K562 (cell line): Measurements from ENCODE around the gene SLC43A1. TPM values are rescaled to one million over a fixed set of nuclear protein-coding genes. Genes with fewer than 3 reads are reported as not detected.

Source experiments
- CREM ChIP-seq: IDR thresholded peaks from 2 replicates; pipeline ENCODE4 v1.6.1; 2014; ENCODE audit warnings: antibody characterized with exemption, low read depth
- DACH1 ChIP-seq: fragments of 450-650 bp; IDR thresholded peaks from 2 replicates; pipeline ENCODE4 v1.6.1; 2018; ENCODE audit not compliant: partially characterized antibody
- FOSL1 ChIP-seq: fragments of 200-800 bp; sonication (Bioruptor generic); conservative IDR thresholded peaks from 2 replicates; pipeline ENCODE4 v1.6.1; 2016; ENCODE audit warnings: missing genetic modification characterization, missing compliant biosample characterization
- KDM1A ChIP-seq, 2 experiments: fragments of 450-650 bp; IDR thresholded peaks; 2 replicates each; pipeline ENCODE4 v1.6.1; 2016; ENCODE audit warnings: mild to moderate bottlenecking in 2 of 2
- KLF16 ChIP-seq: IDR thresholded peaks from 2 replicates; pipeline ENCODE4 v1.6.1; 2016; ENCODE audit warnings: antibody characterized with exemption
- MXI1 ChIP-seq: IDR thresholded peaks from 2 replicates; pipeline ENCODE4 v1.6.1; 2011; ENCODE audit warnings: low read depth, mild to moderate bottlenecking, improper control_type of control experiment, low read length
- RBM25 ChIP-seq: fragments of 200-400 bp; formaldehyde crosslinking; IDR thresholded peaks from 2 replicates; pipeline ENCODE4 v1.6.1; 2018; ENCODE audit warnings: low read length, low read depth, moderate library complexity; ENCODE audit not compliant: severe bottlenecking
- SMARCE1 ChIP-seq: fragments of 450-650 bp; IDR thresholded peaks from 2 replicates; pipeline ENCODE4 v1.7.1; 2016; ENCODE audit warnings: mild to moderate bottlenecking
- TAL1 ChIP-seq: fragments of 450-650 bp; IDR thresholded peaks from 2 replicates; pipeline ENCODE4 v1.6.1; 2016; ENCODE audit warnings: mild to moderate bottlenecking
- TCF3 ChIP-seq: sonication (generic); formaldehyde crosslinking; IDR thresholded peaks from 2 replicates; pipeline ENCODE4 v1.4.0; 2020; ENCODE audit warnings: mild to moderate bottlenecking, missing genetic modification reagents
- TEAD4 ChIP-seq, 2 experiments: sonication (generic) in 1 of 2; formaldehyde crosslinking in 1 of 2; IDR thresholded peaks; 2 replicates each; pipeline versions ENCODE4 v1.6.1 to v1.8.0; 2012 to 2022; ENCODE audit warnings: borderline replicate concordance in 1 of 2, inconsistent platforms in 1 of 2, low read length in 1 of 2, mild to moderate bottlenecking in 1 of 2, missing genetic modification reagents in 1 of 2
- ZNF121 ChIP-seq: sonication (generic); formaldehyde crosslinking; conservative IDR thresholded peaks from 2 replicates; pipeline ENCODE4 v1.8.0; 2022; ENCODE audit warnings: missing genetic modification reagents
- polyA plus RNA-seq, 8 experiments: library from polyadenylated mRNA; depleted of rRNA in 4 of 8; stranded (reverse) in 5 of 8; unstranded in 3 of 8; fragments of >200 nt; fragmentation: Nextera tagmentation in 2 of 8; fragmentation: Illumina TruSeq in 1 of 8; extraction: Ambion mirVana in 2 of 8; extraction: Trizol in 1 of 8; gene quantifications; 2 replicates each; pipeline versions ENCODE4 v1.2.1 to v1.2.3, GENCODE V29; 2011 to 2014; ENCODE audit warnings: inconsistent platforms in 1 of 8, missing spikeins in 1 of 8
- total RNA-seq, 7 experiments: library from RNA; depleted of rRNA in 6 of 7; stranded (reverse); fragments of >200 nt in 6 of 7; fragmentation: Illumina TruSeq in 2 of 7; extraction: Trizol in 2 of 7; gene quantifications; 2 replicates each; pipeline versions ENCODE4 v1.2.1 to v1.2.3, GENCODE V29; 2011 to 2021; ENCODE audit warnings: low replicate concordance in 1 of 7
- TF ChIP-seq, protein P1 (sequence below), 2 experiments: fragments of 450-650 bp in 1 of 2; sonication (generic) in 1 of 2; formaldehyde crosslinking in 1 of 2; IDR thresholded peaks in 1 of 2; conservative IDR thresholded peaks in 1 of 2; 2 replicates each; pipeline versions ENCODE4 v1.6.1 to v1.8.1; 2016 to 2023; ENCODE audit warnings: mild to moderate bottlenecking in 2 of 2, moderate library complexity in 2 of 2, inconsistent platforms in 1 of 2, missing genetic modification reagents in 1 of 2
- TF ChIP-seq, protein P2 (sequence below): sonication (generic); formaldehyde crosslinking; IDR thresholded peaks from 2 replicates; pipeline ENCODE4 v1.8.0; 2023; ENCODE audit warnings: mild to moderate bottlenecking, missing genetic modification reagents
- TF ChIP-seq, protein P3 (sequence below): sonication (generic); IDR thresholded peaks from 2 replicates; pipeline ENCODE4 v1.6.1; 2016
- TF ChIP-seq, protein P4 (sequence below): fragments of 450-650 bp; IDR thresholded peaks from 2 replicates; pipeline ENCODE4 v1.6.1; 2016

SLC43A1 gene
- total and polyA plus RNA-seq, 9 of the 15 experiments (the other 6 are each of a cell fraction or from before 2014, with no cell fraction given), result 2.6 to 41.8 (median 24.6) TPM

DNA sequence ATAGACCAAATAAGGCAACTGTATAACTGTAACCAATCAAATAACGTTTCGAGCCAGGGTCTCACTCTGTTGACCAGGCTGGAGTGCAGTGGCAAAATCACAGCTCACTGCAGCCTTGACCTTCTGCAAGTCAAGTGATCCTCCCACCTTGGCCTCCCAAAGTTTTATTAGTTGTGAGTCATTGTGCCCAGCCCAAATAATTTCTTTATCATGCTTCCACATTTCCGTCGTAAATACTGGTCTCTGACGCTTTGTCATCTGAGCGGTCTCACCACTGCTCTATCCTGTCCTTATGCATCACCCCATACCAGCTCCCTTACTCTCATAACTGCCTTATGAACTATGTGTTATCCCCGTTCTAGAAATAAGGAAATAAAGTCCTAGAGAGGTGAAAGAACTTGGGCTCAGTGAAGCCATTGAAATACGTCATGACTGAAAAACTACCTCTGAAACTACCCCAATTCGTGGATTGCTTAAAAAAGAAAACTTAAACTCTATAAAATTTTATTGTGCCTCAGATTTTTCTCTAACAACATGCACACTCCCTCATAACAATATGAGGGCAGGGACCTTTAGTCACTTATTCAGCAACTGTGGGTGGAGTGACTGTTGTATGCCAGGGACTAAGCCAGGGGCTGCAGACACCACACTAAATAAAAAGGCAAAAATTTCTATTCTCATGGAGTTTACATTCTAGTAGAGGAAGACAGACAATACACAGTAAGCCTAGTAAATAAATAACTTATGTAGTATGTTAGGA, 71.0 kb downstream of the SLC43A1 start (continued):
- TF ChIP-seq MXI1 (no peak), TCF3 (CRISPR knock-in tag) (peak; percentile 48; the same call in 1 of the 2 replicates), CREM (0 out of 2 replicates have a peak, but pooled peaks have one; percentile 29), FOSL1 (tag) (peak; percentile 81), RBM25 (peak; percentile 33), ZNF121 (CRISPR knock-in tag) (peak; percentile 29), TEAD4 (IDR thresholded peaks at IDR 0.05; ENCODE audit: low read length) (peak; percentile 58; the same call in 1 of the 2 replicates), TEAD4 (CRISPR knock-in tag; IDR thresholded peaks at IDR 0.05; ENCODE audit: borderline replicate concordance) (no peak), KDM1A (IDR thresholded peaks at IDR 0.05) (peak; percentile 89 to 92), KLF16 (0 out of 2 replicates have a peak, but pooled peaks have one; percentile 13), TAL1 (peak; percentile 14; the same call in 1 of the 2 replicates), DACH1 (peak; percentile 34), SMARCE1 (0 out of 2 replicates have a peak, but pooled peaks have one; percentile 16)
- TF ChIP-seq, protein P1, sequence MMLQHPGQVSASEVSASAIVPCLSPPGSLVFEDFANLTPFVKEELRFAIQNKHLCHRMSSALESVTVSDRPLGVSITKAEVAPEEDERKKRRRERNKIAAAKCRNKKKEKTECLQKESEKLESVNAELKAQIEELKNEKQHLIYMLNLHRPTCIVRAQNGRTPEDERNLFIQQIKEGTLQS (IDR thresholded peaks at IDR 0.05), result peak; percentile 63
- TF ChIP-seq, protein P1 (CRISPR knock-in tag; conservative IDR thresholded peaks at IDR 0.05), result no peak
- TF ChIP-seq, protein P2, sequence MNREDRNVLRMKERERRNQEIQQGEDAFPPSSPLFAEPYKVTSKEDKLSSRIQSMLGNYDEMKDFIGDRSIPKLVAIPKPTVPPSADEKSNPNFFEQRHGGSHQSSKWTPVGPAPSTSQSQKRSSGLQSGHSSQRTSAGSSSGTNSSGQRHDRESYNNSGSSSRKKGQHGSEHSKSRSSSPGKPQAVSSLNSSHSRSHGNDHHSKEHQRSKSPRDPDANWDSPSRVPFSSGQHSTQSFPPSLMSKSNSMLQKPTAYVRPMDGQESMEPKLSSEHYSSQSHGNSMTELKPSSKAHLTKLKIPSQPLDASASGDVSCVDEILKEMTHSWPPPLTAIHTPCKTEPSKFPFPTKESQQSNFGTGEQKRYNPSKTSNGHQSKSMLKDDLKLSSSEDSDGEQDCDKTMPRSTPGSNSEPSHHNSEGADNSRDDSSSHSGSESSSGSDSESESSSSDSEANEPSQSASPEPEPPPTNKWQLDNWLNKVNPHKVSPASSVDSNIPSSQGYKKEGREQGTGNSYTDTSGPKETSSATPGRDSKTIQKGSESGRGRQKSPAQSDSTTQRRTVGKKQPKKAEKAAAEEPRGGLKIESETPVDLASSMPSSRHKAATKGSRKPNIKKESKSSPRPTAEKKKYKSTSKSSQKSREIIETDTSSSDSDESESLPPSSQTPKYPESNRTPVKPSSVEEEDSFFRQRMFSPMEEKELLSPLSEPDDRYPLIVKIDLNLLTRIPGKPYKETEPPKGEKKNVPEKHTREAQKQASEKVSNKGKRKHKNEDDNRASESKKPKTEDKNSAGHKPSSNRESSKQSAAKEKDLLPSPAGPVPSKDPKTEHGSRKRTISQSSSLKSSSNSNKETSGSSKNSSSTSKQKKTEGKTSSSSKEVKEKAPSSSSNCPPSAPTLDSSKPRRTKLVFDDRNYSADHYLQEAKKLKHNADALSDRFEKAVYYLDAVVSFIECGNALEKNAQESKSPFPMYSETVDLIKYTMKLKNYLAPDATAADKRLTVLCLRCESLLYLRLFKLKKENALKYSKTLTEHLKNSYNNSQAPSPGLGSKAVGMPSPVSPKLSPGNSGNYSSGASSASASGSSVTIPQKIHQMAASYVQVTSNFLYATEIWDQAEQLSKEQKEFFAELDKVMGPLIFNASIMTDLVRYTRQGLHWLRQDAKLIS (CRISPR knock-in tag), result no peak
- TF ChIP-seq, protein P3, sequence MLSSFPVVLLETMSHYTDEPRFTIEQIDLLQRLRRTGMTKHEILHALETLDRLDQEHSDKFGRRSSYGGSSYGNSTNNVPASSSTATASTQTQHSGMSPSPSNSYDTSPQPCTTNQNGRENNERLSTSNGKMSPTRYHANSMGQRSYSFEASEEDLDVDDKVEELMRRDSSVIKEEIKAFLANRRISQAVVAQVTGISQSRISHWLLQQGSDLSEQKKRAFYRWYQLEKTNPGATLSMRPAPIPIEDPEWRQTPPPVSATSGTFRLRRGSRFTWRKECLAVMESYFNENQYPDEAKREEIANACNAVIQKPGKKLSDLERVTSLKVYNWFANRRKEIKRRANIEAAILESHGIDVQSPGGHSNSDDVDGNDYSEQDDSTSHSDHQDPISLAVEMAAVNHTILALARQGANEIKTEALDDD, result no peak
- TF ChIP-seq, protein P4, sequence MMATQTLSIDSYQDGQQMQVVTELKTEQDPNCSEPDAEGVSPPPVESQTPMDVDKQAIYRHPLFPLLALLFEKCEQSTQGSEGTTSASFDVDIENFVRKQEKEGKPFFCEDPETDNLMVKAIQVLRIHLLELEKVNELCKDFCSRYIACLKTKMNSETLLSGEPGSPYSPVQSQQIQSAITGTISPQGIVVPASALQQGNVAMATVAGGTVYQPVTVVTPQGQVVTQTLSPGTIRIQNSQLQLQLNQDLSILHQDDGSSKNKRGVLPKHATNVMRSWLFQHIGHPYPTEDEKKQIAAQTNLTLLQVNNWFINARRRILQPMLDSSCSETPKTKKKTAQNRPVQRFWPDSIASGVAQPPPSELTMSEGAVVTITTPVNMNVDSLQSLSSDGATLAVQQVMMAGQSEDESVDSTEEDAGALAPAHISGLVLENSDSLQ, result peak; percentile 56; the same call in 1 of the 2 replicates
